ENCODE data around the gene GOLGB1. TPM values are rescaled to one million over a fixed set of nuclear protein-coding genes. Genes with fewer than 3 reads are reported as not detected.
A peak's percentile ranks its signal among the peaks of the same experiment; 100 is the strongest.

Gene GOLGB1
- total RNA-seq, 2 experiments from 2014 or later, result 11.5 to 30.3 TPM

- BruUV-seq (replicated peaks), result no TSS peak
- intact Hi-C loops (cut with micrococcal nuclease; ENCODE audit: unreplicated experiment), result no loop called here
- Histone ChIP-seq H3K4me3 (ENCODE audit: low read depth, low read length, poor library complexity, severe bottlenecking) (no peak overlapping the region), H3K36me3 (ENCODE audit: insufficient read depth, low read length) (peaks cover 69% of the 10 kb centered on the region), H3K4me1 (ENCODE audit: insufficient read depth, low read length, poor library complexity, severe bottlenecking) (peaks cover 4% of the 10 kb centered on the region), H3K9me2 (ENCODE audit: insufficient read depth, low read length) (no peaks in the 10 kb centered on the region), H3K79me2 (ENCODE audit: insufficient read depth, low read depth, low read length) (no peaks in the 10 kb centered on the region), H2AFZ (ENCODE audit: low read length) (no peak overlapping the region), H3K4me2 (ENCODE audit: low read length) (no peak overlapping the region), H3K27ac (ENCODE audit: low read depth, low read length, poor library complexity, severe bottlenecking) (no peak overlapping the region), H4K20me1 (ENCODE audit: insufficient read depth, low read length) (no peaks in the 10 kb centered on the region), H3K9me3 (ENCODE audit: low read length) (no peaks in the 10 kb centered on the region)
- DNase-seq (ENCODE audit: low spot score), result no peak
- CTCF ChIA-PET (ENCODE audit: unreplicated experiment), result no interaction called here
- POLR2A ChIA-PET, result no interaction called here
- TF ChIP-seq EZH2phosphoT487 (IDR thresholded peaks at IDR 0.05; ENCODE audit: borderline replicate concordance, low read depth, low read length) (no peak), CTCF (conservative IDR thresholded peaks at IDR 0.05; ENCODE audit: low read length) (no peak)
These were observed 27.1 kb downstream of the GOLGB1 start for GRCh38 chr3:121722411-121722810.

- no peaks in the 10 kb centered on the region for H3K9me3 ChIP-seq (ENCODE audit: low read length)
- peaks cover 76% of the 10 kb centered on the region for H3K36me3 ChIP-seq (ENCODE audit: insufficient read depth, low read length)
- no peak overlapping the region for H3K4me2 ChIP-seq (ENCODE audit: low read length)
- no peak overlapping the region for H2AFZ ChIP-seq (ENCODE audit: low read length)
- intact Hi-C loops (cut with micrococcal nuclease; ENCODE audit: unreplicated experiment), result no loop called here
- ChIA-PET POLR2A (interaction anchor here (1.2 to 1.3 kb wide), 3 partner anchors 8 to 23 kb away, joined by 4 read pairs; no protein-coding TSS in a partner anchor), CTCF (ENCODE audit: unreplicated experiment) (no interaction called here)
- no peaks in the 10 kb centered on the region for H3K79me2 ChIP-seq (ENCODE audit: insufficient read depth, low read depth, low read length)
- no peaks in the 10 kb centered on the region for H3K9me2 ChIP-seq (ENCODE audit: insufficient read depth, low read length)
- no peak for DNase-seq (ENCODE audit: low spot score)
- TF ChIP-seq EZH2phosphoT487 (IDR thresholded peaks at IDR 0.05; ENCODE audit: borderline replicate concordance, low read depth, low read length) (no peak), CTCF (conservative IDR thresholded peaks at IDR 0.05; ENCODE audit: low read length) (no peak)
- H3K4me1 ChIP-seq (ENCODE audit: insufficient read depth, low read length, poor library complexity, severe bottlenecking), result peaks cover 4% of the 10 kb centered on the region
- no peaks in the 10 kb centered on the region for H4K20me1 ChIP-seq (ENCODE audit: insufficient read depth, low read length)
- BruUV-seq (replicated peaks), result TSS peak; percentile 44
- no peak overlapping the region for H3K27ac ChIP-seq (ENCODE audit: low read depth, low read length, poor library complexity, severe bottlenecking)
- H3K4me3 ChIP-seq (ENCODE audit: low read depth, low read length, poor library complexity, severe bottlenecking), result no peak overlapping the region
These were observed 29.4 kb downstream of the GOLGB1 start for GRCh38 chr3:121720163-121720562.

GRCh38 chr3:121719423-121719822, 30.1 kb downstream of the GOLGB1 start:
- H2AFZ ChIP-seq (ENCODE audit: low read length), result no peak overlapping the region
- ChIA-PET CTCF (ENCODE audit: unreplicated experiment) (no interaction called here), POLR2A (interaction anchor here (0.7 kb wide), 2 partner anchors 10 to 57 kb away, joined by 3 read pairs; no protein-coding TSS in a partner anchor)
- BruUV-seq (replicated peaks), result no TSS peak
- H3K9me3 ChIP-seq (ENCODE audit: low read length), result no peaks in the 10 kb centered on the region
- peaks cover 4% of the 10 kb centered on the region for H3K4me1 ChIP-seq (ENCODE audit: insufficient read depth, low read length, poor library complexity, severe bottlenecking)
- intact Hi-C loops (cut with micrococcal nuclease; ENCODE audit: unreplicated experiment), result no loop called here
- TF ChIP-seq CTCF (conservative IDR thresholded peaks at IDR 0.05; ENCODE audit: low read length), result no peak
- no peak for TF ChIP-seq EZH2phosphoT487 (IDR thresholded peaks at IDR 0.05; ENCODE audit: borderline replicate concordance, low read depth, low read length)
- no peaks in the 10 kb centered on the region for H4K20me1 ChIP-seq (ENCODE audit: insufficient read depth, low read length)
- peaks cover 72% of the 10 kb centered on the region for H3K36me3 ChIP-seq (ENCODE audit: insufficient read depth, low read length)
- H3K27ac ChIP-seq (ENCODE audit: low read depth, low read length, poor library complexity, severe bottlenecking), result no peak overlapping the region
- DNase-seq (ENCODE audit: low spot score), result no peak
- H3K4me2 ChIP-seq (ENCODE audit: low read length), result no peak overlapping the region
- no peaks in the 10 kb centered on the region for H3K79me2 ChIP-seq (ENCODE audit: insufficient read depth, low read depth, low read length)
- H3K4me3 ChIP-seq (ENCODE audit: low read depth, low read length, poor library complexity, severe bottlenecking), result no peak overlapping the region
- H3K9me2 ChIP-seq (ENCODE audit: insufficient read depth, low read length), result no peaks in the 10 kb centered on the region

All from OCI-LY7 (cell line).